ENCODE measurements around the gene ATP6AP1. TPM values are rescaled to one million over a fixed set of nuclear protein-coding genes. Genes with fewer than 3 reads are reported as not detected.

Gene ATP6AP1
- total RNA-seq, 2 donors from 2014 or later, result 49.8 to 51.4 TPM

- TF ChIP-seq POLR2A (IDR thresholded peaks at IDR 0.05), result no peak
- TF ChIP-seq CTCF (IDR thresholded peaks at IDR 0.05), result no peak
- Histone ChIP-seq H3K9me3 (no peaks in the 10 kb centered on the region), H3K36me3 (replicated peaks in 1 of 2; ENCODE audit: insufficient read depth in 1 of 2, low read depth in 2 of 2) (no peaks in the 10 kb centered on the region), H3K27ac (no peak overlapping the region), H3K27me3 (no peaks in the 10 kb centered on the region), H3K4me3 (no peak overlapping the region), H3K4me1 (no peaks in the 10 kb centered on the region)
- no peak for DNase-seq
- 69 to 94% methylated on average over 3 to 12 of the region's 14 CpGs for WGBS, 2 donors
- intact Hi-C loops (cut with DNase I), result no loop called here
- no peak for ATAC-seq
These were observed 31.4 kb downstream of the ATP6AP1 start for GRCh38 chrX:154459832-154460231.

- 90% methylated on average over 8 of the region's 26 CpGs; no CpG with 5 or more reads in 1 of the 2 donors for WGBS, 2 donors
- intact Hi-C loops (cut with DNase I), result no loop called here
These were observed 31.8 kb downstream of the ATP6AP1 start for GRCh38 chrX:154460326-154460725.

GRCh38 chrX:154462396-154462795, 33.9 kb downstream of the ATP6AP1 start:
- no peak overlapping the region for H3K27ac ChIP-seq
- H3K4me1 ChIP-seq, result no peaks in the 10 kb centered on the region
- no peak for TF ChIP-seq POLR2A (IDR thresholded peaks at IDR 0.05)
- no peak for TF ChIP-seq CTCF (IDR thresholded peaks at IDR 0.05)
- intact Hi-C loops (cut with DNase I), result no loop called here
- no peak for DNase-seq
- H3K9me3 ChIP-seq, result no peaks in the 10 kb centered on the region
- WGBS, 2 donors, result 77% methylated on average over 8 of the region's 8 CpGs; no CpG with 5 or more reads in 1 of the 2 donors
- ATAC-seq, result no peak
- no peaks in the 10 kb centered on the region for H3K36me3 ChIP-seq (replicated peaks in 1 of 2; ENCODE audit: insufficient read depth in 1 of 2, low read depth in 2 of 2)
- H3K4me3 ChIP-seq, result no peak overlapping the region
- H3K27me3 ChIP-seq, result no peaks in the 10 kb centered on the region

More at GRCh38 chrX:154460326-154460725, 31.8 kb downstream of the ATP6AP1 start:
- DNase-seq (no peak), ATAC-seq (no peak)
- Histone ChIP-seq H3K4me1 (no peaks in the 10 kb centered on the region), H3K27me3 (no peaks in the 10 kb centered on the region), H3K4me3 (no peak overlapping the region), H3K27ac (no peak overlapping the region), H3K9me3 (no peaks in the 10 kb centered on the region), H3K36me3 (replicated peaks in 1 of 2; ENCODE audit: insufficient read depth in 1 of 2, low read depth in 2 of 2) (no peaks in the 10 kb centered on the region)
- TF ChIP-seq POLR2A (IDR thresholded peaks at IDR 0.05), result no peak
- TF ChIP-seq CTCF (IDR thresholded peaks at IDR 0.05), result no peak

- TF ChIP-seq CTCF (IDR thresholded peaks at IDR 0.05), result no peak
- TF ChIP-seq POLR2A (IDR thresholded peaks at IDR 0.05), result no peak
- Histone ChIP-seq H3K4me3 (no peak overlapping the region), H3K27ac (no peak overlapping the region), H3K9me3 (no peaks in the 10 kb centered on the region), H3K27me3 (no peaks in the 10 kb centered on the region), H3K36me3 (replicated peaks in 1 of 2; ENCODE audit: insufficient read depth in 1 of 2, low read depth in 2 of 2) (no peaks in the 10 kb centered on the region), H3K4me1 (no peaks in the 10 kb centered on the region)
- intact Hi-C loops (cut with DNase I), result no loop called here
- ATAC-seq, result no peak
- 93 to 100% methylated on average over 3 of the region's 36 CpGs for WGBS, 2 donors
- DNase-seq, result no peak
These were observed 35.2 kb downstream of the ATP6AP1 start for GRCh38 chrX:154463611-154464220.

GRCh38 chrX:154464806-154465365, 36.4 kb downstream of the ATP6AP1 start:
- Histone ChIP-seq H3K27me3 (no peaks in the 10 kb centered on the region), H3K9me3 (no peaks in the 10 kb centered on the region), H3K4me1 (no peaks in the 10 kb centered on the region), H3K27ac (no peak overlapping the region), H3K36me3 (replicated peaks in 1 of 2; ENCODE audit: insufficient read depth in 1 of 2, low read depth in 2 of 2) (peaks cover 0 to 2% of the 10 kb centered on the region in 2 donors), H3K4me3 (no peak overlapping the region)
- DNase-seq (no peak), ATAC-seq (no peak)
- no peak for TF ChIP-seq POLR2A (IDR thresholded peaks at IDR 0.05)
- no peak for TF ChIP-seq CTCF (IDR thresholded peaks at IDR 0.05)
- 90 to 100% methylated on average over 2 to 19 of the region's 28 CpGs for WGBS, 2 donors
- intact Hi-C loops (cut with DNase I), result no loop called here
